AG10803 (cell line): Measurements from ENCODE around the gene RNU7-1.

ENCODE experiments used
- DNase-seq: peaks from one replicate; pipeline ENCODE4 v3.0.0; 2010; ENCODE audit warnings: low read depth
- H3K4me3 ChIP-seq: 2 replicates; pipeline ENCODE4 v1.5.1; 2011; ENCODE audit warnings: mild to moderate bottlenecking, low read length, control low read depth
- TF ChIP-seq, protein P1 (sequence below): conservative IDR thresholded peaks from 2 replicates; pipeline ENCODE4 v1.5.1; 2011; ENCODE audit warnings: mild to moderate bottlenecking, low read length, control low read depth, inconsistent platforms

The RNU7-1 gene

DNA sequence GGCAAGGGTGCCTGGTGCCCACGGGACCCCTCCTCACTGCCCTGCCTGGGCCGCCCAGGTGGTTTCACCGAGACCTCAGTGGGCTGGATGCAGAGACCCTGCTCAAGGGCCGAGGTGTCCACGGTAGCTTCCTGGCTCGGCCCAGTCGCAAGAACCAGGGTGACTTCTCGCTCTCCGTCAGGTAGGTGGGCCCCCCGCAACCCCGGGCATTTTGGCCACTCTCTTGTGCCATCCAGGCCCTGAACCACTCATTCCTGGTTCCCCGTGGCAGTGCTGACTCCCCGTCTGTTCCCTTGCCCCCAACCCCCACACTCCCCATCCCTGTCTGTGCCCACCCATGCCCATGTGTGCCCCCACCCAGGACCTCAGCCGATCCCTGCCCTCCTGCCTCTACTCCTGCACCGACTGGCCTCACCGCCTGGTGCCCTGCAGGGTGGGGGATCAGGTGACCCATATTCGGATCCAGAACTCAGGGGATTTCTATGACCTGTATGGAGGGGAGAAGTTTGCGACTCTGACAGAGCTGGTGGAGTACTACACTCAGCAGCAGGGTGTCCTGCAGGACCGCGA lies 8.0 kb downstream of the RNU7-1 start:
- TF ChIP-seq, protein P1, sequence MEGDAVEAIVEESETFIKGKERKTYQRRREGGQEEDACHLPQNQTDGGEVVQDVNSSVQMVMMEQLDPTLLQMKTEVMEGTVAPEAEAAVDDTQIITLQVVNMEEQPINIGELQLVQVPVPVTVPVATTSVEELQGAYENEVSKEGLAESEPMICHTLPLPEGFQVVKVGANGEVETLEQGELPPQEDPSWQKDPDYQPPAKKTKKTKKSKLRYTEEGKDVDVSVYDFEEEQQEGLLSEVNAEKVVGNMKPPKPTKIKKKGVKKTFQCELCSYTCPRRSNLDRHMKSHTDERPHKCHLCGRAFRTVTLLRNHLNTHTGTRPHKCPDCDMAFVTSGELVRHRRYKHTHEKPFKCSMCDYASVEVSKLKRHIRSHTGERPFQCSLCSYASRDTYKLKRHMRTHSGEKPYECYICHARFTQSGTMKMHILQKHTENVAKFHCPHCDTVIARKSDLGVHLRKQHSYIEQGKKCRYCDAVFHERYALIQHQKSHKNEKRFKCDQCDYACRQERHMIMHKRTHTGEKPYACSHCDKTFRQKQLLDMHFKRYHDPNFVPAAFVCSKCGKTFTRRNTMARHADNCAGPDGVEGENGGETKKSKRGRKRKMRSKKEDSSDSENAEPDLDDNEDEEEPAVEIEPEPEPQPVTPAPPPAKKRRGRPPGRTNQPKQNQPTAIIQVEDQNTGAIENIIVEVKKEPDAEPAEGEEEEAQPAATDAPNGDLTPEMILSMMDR: no peak
- DNase-seq: no peak
- no peak overlapping the region for H3K4me3 ChIP-seq

DNA sequence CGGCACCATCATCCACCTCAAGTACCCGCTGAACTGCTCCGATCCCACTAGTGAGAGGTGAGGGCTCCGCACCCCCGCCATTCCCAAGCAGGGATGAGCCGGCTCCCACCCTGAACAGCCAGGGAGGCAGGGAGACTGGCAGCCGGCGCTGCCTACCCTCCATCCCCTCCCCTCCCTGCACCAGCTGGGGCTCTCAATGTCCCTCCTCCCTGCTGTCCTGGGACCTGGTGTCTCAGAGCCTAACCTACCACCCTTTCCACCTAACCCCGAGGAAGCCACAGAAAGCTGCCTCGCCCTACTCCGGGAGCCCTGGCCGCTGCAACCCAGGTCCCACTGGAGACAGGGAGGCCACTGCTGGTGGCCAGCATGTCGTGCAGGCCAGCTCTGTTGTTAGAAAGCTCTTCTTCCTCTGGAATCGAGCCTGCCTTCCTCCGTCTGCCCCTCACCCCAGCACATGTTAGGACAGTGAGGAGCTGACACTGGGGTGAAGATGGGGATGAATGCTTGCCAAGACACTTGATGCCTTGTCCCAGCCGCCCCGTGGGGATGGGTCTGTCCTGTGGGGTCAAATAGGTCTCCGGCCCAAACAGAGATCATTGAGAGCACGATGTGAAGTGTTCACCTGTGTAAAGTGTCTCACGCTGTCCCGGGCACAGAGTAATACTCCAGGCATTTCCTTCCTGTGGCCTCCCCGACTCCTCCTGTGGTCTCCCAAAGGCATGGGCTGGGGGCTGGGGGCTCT lies 8.7 kb downstream of the RNU7-1 start:
- no peak overlapping the region for H3K4me3 ChIP-seq
- no peak for DNase-seq
- TF ChIP-seq, protein P1: no peak

DNA sequence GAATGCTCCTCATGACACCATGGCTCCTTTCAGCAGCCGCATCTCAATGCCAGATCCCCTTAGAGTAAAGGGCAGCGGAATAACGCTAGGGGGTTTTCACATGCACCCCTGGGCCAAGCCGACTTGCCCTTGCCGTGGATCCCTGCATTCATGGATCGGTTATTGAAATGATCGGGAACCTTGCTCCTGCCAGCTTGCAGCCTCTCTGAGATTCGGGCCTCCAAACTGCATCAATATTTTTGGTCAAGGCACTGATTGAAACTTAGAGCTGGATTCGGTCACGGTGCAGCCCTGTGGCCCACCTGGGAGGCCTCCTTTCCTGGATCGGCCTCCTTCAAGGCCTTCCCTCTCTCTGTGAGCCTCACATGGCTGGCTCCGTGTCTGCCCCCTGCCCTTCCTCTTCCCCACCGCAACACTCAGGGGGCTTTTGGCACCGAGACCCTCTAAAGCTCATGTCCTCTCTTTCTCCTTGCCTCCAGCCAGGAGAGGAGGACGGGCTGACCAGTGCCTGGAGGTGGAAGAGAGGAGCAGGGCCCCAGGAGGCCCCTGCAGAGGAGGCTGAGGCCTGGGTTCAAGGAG lies 9.3 kb downstream of the RNU7-1 start:
- TF ChIP-seq, protein P1: no peak
- no peak overlapping the region for H3K4me3 ChIP-seq
- no peak for DNase-seq

DNA sequence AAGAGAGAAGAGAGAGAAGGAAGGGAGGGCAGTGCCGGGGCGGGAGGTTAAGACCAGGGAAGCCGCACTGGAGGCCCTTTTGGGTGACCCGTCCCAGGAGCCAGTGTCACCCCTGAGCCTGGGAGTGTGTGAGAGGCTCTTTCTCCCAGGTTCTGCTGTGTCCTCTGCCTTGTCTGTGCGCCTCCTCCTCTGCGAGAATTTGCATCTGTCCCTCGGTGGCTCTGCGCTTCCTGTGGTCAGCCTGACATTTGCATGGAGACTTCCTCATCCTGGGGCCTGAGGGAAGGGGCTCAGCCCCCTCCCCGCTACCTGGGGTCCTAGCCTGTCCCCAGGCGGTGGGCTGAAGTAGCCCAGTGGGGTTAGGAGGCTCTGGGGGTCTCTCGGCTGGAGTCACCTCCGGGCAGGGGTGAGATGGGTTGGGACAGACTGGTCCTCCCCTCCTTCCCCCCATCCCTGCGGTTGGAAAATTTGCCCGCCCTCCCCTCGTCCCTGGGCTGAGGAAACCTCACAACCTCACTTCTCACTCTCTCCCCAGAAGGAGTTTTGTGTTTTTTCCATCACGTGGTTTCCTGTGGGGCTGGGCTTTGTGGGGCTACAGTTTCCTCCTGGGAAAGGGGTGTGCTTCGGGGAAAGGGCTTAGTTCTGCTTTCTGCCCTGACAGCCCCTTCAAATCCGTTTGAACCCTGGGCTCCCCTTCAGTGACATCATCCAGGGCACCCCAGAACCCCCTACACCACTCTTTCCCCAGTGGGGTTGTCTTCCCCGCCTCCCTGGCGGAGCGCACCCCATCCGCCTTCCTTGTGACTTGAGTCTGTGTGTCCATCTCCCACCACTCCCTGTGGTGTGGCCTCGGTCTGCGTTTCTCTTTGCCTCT lies 10.1 kb downstream of the RNU7-1 start:
- no peak overlapping the region for H3K4me3 ChIP-seq
- TF ChIP-seq, protein P1: no peak
- DNase-seq: no peak

DNA sequence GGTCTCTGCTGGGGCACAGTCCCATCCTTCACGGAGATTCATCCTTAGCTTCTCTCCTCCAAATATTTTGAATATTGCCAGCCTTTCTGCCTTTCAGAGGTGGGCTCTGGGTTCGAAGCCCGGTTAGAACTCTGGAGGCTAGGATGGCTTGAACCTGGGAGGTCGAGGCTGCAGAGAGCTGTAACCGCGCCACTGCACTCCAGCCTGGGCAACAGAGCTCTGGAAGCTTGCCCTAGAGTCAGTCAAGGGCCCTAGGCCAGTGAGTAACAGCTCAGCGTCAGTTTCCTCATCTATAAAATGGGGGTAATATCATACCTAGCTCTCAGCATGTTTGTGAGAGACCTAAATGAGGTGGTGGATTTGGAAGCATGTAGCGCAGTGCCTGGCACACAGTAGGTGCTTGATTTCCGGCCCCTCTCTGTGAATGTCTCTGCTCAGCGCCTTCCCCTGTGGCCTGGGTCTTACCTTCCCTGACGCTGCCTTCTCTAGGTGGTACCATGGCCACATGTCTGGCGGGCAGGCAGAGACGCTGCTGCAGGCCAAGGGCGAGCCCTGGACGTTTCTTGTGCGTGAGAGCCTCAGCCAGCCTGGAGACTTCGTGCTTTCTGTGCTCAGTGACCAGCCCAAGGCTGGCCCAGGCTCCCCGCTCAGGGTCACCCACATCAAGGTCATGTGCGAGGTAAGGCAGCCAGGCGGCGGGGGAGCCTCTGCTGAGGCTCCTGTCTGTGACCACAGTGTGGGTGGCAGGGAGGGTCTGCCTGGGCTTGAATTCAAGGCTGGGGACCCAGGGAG lies 10.9 kb downstream of the RNU7-1 start:
- DNase-seq: no peak
- H3K4me3 ChIP-seq: no peak overlapping the region
- TF ChIP-seq, protein P1: no peak
